ENCODE measurements around the gene C8G. TPM values are rescaled to one million over a fixed set of nuclear protein-coding genes. Genes with fewer than 3 reads are reported as not detected.

The C8G gene
- total RNA-seq, 1 experiment from 2014 or later = not detected

DNA sequence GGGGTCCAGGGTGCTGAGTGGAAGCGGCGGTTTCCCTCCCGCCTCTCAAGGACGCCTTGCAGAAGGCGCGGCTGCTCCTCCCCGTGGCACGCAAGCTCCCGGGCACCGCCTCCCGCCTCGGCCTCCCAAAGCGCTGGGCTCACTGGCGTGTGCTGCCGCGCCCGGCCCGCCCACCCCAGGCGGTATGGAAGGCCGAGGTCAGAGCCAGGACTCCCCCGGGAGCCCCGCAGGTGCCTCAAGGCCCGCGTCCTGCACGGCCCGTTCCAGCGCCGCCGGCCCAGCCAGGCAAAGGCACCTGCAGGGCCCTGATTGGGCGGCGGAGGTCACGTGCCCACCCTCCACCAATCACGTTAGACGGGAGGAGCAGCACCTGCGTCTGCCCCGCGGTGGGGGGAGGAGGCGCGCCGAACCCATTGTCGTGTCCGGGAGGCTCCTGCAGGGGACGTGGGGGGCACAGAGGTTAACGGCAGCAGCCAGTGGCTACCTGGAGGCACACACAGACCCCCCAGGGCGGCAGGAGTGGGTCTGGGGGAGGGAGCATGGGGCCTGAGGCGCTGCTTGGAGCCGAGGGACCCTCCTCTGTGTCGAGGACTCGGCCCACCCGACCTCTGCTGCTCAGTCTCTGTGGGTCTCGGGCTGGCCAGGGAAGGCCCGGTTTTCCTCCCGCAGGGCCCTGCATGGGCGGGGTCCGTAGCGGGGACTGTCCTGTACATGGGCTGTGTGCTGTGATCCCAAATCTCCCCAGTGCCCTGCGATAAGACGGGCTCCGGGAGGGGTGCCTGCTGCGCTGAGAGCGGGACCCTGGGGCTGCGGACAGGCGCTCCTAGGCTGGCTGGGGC, 5.0 kb downstream of the C8G start:
- no peaks in the 10 kb centered on the region; the same call in 1 of the 2 replicates for H3K9me3 ChIP-seq (replicated peaks)
- peak overlapping the region; percentile 33 for H3K4me3 ChIP-seq
- peaks cover 20% of the 10 kb centered on the region for H3K4me1 ChIP-seq (replicated peaks)
- H3K27ac ChIP-seq = no peak overlapping the region
- no peaks in the 10 kb centered on the region for H3K36me3 ChIP-seq
- no peaks in the 10 kb centered on the region for H3K27me3 ChIP-seq (replicated peaks)
- DNase-seq (ENCODE audit: low read depth in 1 of 2, low spot score in 2 of 2) = peak; percentile 65 to 80

DNA sequence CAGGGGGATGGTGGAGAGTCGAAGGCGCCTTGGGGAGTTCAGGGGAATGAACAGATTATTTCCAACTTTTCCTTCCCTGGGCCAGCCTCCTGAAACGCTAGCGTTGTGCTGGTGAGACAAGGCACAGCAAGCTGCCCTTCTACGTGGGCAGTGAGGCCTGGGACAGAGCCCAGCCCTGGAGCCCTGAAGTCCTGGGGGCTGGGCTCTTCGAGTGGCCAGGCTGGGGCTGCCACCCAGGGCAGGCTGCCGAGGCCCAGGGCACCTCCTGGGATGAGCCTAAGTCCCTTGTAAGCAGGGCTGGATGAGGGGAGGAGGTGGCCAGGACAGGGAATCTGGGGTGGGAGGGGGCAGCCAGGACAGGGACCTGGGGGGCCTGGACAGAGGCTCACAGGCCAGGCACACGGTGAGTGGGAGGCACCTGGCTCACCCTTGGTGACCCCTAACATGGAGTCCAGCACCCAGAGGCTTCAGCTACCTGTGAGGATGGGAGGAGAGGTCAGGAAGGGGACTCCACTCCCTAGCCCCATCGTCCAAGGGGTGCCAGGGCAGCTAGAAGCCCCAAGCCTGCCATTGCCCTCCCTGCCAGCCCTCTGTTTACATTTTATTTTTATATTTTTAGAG, 5.7 kb downstream of the C8G start:
- Histone ChIP-seq H3K27ac (no peak overlapping the region), H3K4me1 (replicated peaks) (peaks cover 20% of the 10 kb centered on the region), H3K27me3 (replicated peaks) (no peaks in the 10 kb centered on the region), H3K4me3 (no peak overlapping the region), H3K36me3 (no peaks in the 10 kb centered on the region), H3K9me3 (replicated peaks) (no peaks in the 10 kb centered on the region; the same call in 1 of the 2 replicates)
- no peak for DNase-seq (ENCODE audit: low read depth in 1 of 2, low spot score in 2 of 2)

DNA sequence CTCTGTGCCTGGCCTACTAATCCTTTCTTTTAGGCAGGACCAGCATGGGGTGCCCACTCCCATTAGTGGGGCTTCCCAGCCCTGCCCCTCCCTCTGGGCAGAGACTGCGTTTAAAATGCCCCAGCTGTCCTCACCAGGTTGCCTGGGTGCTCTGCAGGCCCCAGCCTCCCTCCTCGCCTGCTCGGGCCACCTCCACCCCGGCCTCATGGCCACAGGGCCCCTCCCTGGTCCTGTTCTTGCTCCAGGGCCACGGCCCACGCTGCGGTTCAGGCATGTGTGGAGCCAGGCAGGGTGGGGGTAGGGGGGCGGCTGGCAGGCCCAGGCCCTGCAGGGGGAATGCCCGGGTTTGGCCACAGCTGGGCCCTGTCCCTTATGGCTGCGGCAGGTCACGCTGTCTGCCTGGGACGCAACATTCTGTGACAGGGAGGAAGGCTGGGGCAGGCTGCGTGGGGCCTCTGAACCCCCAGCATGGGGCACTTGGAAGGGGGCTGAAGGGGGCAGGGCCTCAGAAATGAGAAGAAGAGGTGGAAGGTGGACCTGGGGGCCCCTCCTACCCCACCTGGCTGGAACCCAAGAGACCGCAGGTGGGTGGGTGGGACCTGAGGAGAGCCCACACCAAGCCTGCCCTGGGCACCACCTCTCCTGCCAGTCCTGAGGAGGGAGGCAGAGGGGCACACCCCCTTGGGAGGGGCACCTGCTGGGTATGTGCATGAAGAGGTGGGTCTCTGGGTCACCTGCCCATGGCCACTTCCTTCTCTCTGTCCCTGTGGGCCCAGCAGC, 6.7 kb downstream of the C8G start, which contains the start of gene LCN12:
Gene LCN12 (plus strand): TSS at position 733 of the 780 bp plus-strand sequence. CDS start 55 bp downstream, outside the sequence.
- Histone ChIP-seq H3K4me3 (no peak within 1 kb of the TSS), H3K36me3 (no peaks in the 10 kb centered on the region), H3K9me3 (replicated peaks) (no peaks in the 10 kb centered on the region; the same call in 1 of the 2 replicates), H3K4me1 (replicated peaks) (peaks cover 20% of the 10 kb centered on the region), H3K27me3 (replicated peaks) (no peaks in the 10 kb centered on the region), H3K27ac (no peak within 1 kb of the TSS)
- DNase-seq (ENCODE audit: low read depth in 1 of 2, low spot score in 2 of 2) = no peak

DNA sequence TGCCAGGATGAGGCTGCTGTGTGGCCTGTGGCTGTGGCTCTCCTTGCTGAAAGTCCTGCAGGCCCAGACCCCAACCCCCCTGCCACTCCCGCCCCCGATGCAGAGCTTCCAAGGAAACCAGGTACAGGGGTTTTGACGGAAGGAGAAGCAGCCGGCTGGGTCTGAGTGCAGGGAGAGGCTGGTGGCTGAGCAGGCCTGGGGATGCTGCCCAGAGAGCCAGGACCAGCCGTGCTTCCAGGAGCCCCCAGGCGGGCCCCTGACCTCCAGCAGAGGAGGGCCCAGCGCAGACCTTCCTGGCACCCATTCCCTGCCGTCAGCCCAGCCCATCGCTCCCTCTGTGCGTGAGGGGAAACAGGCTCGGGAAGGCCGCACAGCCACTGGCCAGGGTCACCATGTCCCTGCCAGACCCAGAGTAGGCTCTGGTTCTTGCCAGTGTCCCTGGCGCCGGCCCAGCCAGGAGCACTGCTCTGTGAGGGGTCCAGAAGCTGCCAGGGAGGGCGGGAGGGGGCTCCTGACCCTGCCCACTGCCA, 7.3 kb downstream of the C8G start:
- Histone ChIP-seq H3K9me3 (replicated peaks) (no peaks in the 10 kb centered on the region; the same call in 1 of the 2 replicates), H3K36me3 (no peaks in the 10 kb centered on the region), H3K27ac (no peak overlapping the region), H3K27me3 (replicated peaks) (no peaks in the 10 kb centered on the region), H3K4me1 (replicated peaks) (peaks cover 20% of the 10 kb centered on the region), H3K4me3 (no peak overlapping the region)
- no peak for DNase-seq (ENCODE audit: low read depth in 1 of 2, low spot score in 2 of 2)

DNA sequence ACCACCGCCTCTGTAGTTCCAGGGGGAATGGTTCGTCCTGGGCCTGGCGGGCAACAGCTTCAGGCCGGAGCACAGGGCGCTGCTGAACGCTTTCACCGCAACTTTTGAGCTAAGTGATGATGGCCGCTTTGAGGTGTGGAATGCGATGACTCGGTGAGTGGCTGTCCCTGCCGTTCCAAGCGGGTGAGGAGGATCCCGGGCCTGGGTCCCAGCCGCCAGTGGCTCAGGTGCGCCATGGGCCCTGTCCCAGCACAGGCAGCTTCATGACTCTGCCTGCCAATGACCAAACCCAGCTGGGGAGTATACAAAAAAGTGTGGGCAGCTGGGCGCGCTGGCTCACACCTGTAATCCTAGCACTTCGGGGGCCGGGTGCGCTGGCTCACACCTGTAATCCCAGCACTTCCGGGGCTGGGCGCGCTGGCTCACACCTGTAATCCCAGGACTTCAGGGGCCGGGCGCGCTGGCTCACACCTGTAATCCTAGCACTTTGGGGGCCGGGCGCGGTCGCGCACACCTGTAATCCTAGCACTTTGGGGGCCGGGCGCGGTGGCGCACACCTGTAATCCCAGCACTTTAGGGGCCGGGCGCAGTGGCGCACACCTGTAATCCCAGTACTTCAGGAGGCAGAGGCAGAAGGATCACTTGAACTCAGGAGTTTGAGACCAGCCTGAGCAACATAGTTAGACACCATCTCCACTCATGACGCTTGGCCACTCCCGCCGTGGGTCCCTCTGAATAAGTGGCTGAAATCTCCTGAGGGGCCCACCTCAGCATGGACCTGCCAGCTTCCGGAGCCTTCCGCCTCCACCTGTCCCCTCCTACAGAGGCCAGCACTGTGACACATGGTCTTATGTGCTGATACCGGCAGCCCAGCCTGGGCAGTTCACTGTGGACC, 8.1 kb downstream of the C8G start:
- Histone ChIP-seq H3K36me3 (no peaks in the 10 kb centered on the region), H3K4me1 (replicated peaks) (peaks cover 15% of the 10 kb centered on the region), H3K9me3 (replicated peaks) (no peaks in the 10 kb centered on the region; the same call in 1 of the 2 replicates)

DNA sequence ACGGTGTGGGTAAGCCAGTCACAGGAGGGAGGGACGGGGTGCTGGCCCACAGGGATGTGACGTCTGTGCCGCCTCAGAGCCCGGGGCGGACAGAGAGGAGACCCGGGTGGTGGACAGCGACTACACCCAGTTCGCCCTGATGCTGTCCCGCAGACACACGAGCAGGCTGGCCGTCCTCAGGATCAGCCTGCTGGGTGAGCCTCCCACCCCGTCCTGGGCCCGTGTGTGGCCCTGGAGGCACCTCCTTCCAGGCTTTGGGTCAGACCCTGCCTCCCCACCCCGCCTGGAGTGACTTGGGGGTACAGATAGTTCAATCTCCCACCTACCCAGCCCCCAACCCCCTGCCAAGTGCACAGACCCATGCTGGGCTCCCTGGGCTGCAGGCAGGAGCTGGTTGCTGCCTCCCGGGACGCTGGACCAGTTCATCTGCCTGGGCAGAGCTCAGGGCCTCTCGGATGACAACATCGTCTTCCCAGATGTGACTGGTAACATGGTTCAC, 8.8 kb downstream of the C8G start:
- Histone ChIP-seq H3K9me3 (replicated peaks) (no peaks in the 10 kb centered on the region; the same call in 1 of the 2 replicates), H3K4me3 (no peak overlapping the region), H3K27me3 (replicated peaks) (no peaks in the 10 kb centered on the region), H3K27ac (no peak overlapping the region), H3K4me1 (replicated peaks) (peaks cover 12% of the 10 kb centered on the region), H3K36me3 (no peaks in the 10 kb centered on the region)
- no peak for DNase-seq (ENCODE audit: low read depth in 1 of 2, low spot score in 2 of 2)

More for the DNA sequence above, 8.1 kb downstream of the C8G start:
- no peaks in the 10 kb centered on the region for H3K27me3 ChIP-seq (replicated peaks)
- no peak overlapping the region for H3K4me3 ChIP-seq
- H3K27ac ChIP-seq = no peak overlapping the region
- DNase-seq (ENCODE audit: low read depth in 1 of 2, low spot score in 2 of 2) = no peak

DNA sequence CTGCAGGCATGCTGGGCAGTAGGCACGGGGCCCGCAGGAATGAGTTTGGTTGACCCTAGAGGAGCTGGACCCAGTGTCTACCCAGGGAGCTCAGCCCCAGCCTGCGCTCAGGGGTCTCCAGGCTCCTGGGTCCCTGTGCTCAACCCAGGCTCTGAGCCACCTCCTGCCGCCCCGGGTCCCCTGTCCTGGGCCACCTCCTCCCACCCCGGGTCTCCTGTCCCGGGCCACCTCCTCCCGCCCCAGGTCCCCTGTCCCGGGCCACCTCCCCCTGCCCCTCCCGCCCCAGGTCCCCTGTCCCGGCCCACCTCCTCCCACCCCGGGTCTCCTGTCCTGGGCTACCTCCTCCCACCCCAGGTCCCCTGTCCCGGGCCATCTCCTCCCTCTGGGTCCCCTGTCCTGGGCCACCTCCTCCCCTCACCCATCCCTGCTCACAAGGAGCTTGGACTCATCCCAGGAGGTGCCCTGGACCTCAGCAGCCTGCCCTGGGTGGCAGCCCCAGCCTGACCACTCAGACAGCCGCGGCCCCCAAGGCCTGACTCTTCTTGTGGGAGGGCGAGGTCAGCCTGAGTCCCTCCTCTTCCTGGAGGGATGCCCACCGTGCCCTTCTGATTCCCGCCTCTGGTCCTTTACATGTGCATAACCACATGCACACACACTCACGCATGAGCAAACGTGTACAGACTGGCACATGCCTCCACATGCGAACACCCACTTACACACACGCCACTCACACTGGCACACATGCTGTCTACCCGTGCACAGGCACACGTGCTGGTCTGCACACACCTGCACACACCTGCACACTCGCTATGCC, 9.4 kb downstream of the C8G start:
- peaks cover 11% of the 10 kb centered on the region for H3K4me1 ChIP-seq (replicated peaks)
- no peak for DNase-seq (ENCODE audit: low read depth in 1 of 2, low spot score in 2 of 2)
- no peaks in the 10 kb centered on the region for H3K36me3 ChIP-seq

DNA sequence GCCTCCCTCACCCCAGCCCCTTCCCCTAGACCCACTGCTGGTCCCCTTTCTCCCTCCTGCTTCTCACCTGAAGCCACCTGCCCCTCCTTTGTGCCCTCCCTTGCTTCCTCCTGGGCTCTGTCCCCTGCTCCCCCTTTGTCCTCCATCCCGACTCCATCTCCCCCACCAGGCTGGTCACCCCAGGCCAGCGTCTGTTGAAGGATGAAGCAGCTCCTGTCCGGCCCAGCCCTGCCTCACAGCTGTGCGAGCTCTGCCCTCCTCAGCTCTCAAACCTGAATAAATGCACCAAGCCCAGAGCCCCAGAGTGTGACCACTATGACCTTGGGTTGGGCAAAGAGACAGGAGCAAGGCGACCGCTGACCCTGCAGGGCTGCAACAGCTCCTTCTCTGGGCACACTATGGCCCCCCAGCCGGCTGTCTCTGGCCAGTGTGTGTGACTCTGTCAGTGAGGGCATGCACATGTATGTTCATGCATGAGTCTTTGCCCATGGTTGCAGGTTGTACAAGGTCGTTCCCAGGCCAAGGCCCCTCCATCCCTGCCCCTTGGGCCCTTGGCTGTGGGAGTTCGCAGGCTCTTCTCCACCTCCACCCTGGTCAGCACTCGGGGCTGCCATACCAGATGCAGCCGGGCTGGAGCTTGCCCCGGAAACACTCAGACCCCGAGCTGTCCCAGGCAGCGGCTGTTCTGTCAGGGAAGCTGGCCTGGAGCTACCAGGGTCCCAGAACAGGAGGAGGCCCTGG, 10.3 kb downstream of the C8G start:
- Histone ChIP-seq H3K36me3 (no peaks in the 10 kb centered on the region), H3K27me3 (replicated peaks) (no peaks in the 10 kb centered on the region), H3K27ac (no peak overlapping the region), H3K4me3 (no peak overlapping the region), H3K9me3 (replicated peaks) (no peaks in the 10 kb centered on the region; the same call in 1 of the 2 replicates), H3K4me1 (replicated peaks) (peaks cover 2% of the 10 kb centered on the region)
- no peak for DNase-seq (ENCODE audit: low read depth in 1 of 2, low spot score in 2 of 2)

More for the DNA sequence above, 9.4 kb downstream of the C8G start:
- no peak overlapping the region for H3K27ac ChIP-seq
- H3K9me3 ChIP-seq (replicated peaks) = no peaks in the 10 kb centered on the region; the same call in 1 of the 2 replicates
- H3K4me3 ChIP-seq = no peak overlapping the region
- no peaks in the 10 kb centered on the region for H3K27me3 ChIP-seq (replicated peaks)

DNA sequence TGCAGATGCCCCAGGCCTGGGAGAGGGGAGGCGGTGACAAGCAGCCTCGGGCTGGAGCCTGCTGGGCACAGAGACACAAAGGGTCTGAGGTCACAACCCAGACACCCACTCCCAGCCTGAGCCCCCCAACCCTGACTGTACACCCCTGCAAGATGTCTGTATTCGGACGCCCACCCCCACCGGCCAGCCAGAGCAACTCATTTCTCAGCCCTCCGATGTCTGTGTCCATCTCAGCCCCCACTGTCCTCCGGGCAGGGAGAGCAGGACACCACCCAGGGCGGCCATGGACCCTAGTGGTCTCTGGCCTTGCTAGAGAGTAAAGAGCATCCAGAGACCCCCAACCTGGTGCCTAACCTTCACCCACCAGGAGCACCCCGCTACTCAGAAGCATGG, 10.9 kb downstream of the C8G start:
- Histone ChIP-seq H3K27me3 (replicated peaks) (no peaks in the 10 kb centered on the region), H3K9me3 (replicated peaks) (no peaks in the 10 kb centered on the region), H3K36me3 (no peaks in the 10 kb centered on the region), H3K4me3 (no peak overlapping the region), H3K27ac (no peak overlapping the region), H3K4me1 (replicated peaks) (no peaks in the 10 kb centered on the region)
- DNase-seq (ENCODE audit: low read depth in 1 of 2, low spot score in 2 of 2) = no peak

DNA sequence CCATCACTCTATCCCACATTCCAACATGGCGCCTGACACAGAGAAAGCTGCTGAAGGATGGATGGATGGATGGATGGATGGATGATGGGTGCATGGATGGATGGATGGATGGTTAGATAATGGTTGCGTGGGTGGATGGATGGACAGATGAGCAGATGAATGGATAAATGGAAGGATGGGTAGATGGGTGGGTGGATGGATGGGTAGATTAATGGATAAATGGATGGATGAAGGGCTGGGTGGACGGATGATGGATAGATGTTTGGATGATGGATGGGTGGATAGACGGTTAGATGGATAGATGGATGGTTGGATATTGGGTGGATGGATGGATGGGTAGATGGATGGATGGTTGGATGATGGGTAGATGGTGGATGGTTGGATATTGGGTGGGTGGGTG, 11.6 kb downstream of the C8G start:
- DNase-seq (ENCODE audit: low read depth in 1 of 2, low spot score in 2 of 2) = no peak
- Histone ChIP-seq H3K9me3 (replicated peaks) (no peaks in the 10 kb centered on the region), H3K4me3 (no peak overlapping the region), H3K27ac (no peak overlapping the region), H3K4me1 (replicated peaks) (no peaks in the 10 kb centered on the region), H3K36me3 (no peaks in the 10 kb centered on the region), H3K27me3 (replicated peaks) (no peaks in the 10 kb centered on the region)

DNA sequence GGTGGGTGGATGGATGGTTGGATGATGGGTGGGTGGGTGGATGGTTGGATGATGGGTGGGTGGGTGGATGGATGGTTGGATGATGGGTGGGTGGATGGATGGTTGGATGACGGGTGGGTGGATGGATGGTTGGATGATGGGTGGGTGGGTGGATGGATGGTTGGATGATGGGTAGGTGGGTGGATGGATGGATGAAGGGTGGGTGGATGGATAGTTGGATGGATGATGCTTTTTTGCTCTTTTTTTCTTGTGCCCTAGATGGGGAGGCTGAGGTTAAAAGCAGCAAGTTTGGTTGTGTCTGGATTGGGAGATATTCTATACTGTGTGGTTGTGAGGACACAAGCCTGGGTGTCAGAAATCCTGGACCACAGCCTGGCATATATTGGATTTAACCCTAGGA, 12.4 kb downstream of the C8G start:
- Histone ChIP-seq H3K4me1 (replicated peaks) (no peaks in the 10 kb centered on the region), H3K27me3 (replicated peaks) (no peaks in the 10 kb centered on the region), H3K27ac (no peak overlapping the region), H3K36me3 (no peaks in the 10 kb centered on the region), H3K4me3 (no peak overlapping the region), H3K9me3 (replicated peaks) (no peaks in the 10 kb centered on the region)
- DNase-seq (ENCODE audit: low read depth in 1 of 2, low spot score in 2 of 2) = no peak
